TTC549 (cell line): ENCODE results near the gene TGM3.

Source experiments
- FAIRE-seq: peaks from 2 replicates; lab custom pipeline; 2012; peaks lifted over from hg19 to GRCh38; lab: Jason Lieb, UNC

The TGM3 gene

GRCh38 chr20:2283706-2284423, 11.9 kb upstream of the TGM3 start:
- no peak for FAIRE-seq

- no peak for FAIRE-seq
Measured at GRCh38 chr20:2285193-2285592, 10.6 kb upstream of the TGM3 start.

GRCh38 chr20:2285613-2286012, 10.2 kb upstream of the TGM3 start:
- FAIRE-seq, result no peak

- FAIRE-seq, result no peak
Measured at GRCh38 chr20:2287504-2287903, 8.3 kb upstream of the TGM3 start.

- no peak for FAIRE-seq
Measured at GRCh38 chr20:2289475-2289874, 6.3 kb upstream of the TGM3 start.

GRCh38 chr20:2290486-2290885, 5.3 kb upstream of the TGM3 start:
- no peak for FAIRE-seq

GRCh38 chr20:2292416-2293110, 3.2 kb upstream of the TGM3 start:
- no peak for FAIRE-seq

- no peak for FAIRE-seq
Measured at GRCh38 chr20:2293486-2293885, 2.3 kb upstream of the TGM3 start.

- no peak for FAIRE-seq
Measured at GRCh38 chr20:2293971-2294370, 1.8 kb upstream of the TGM3 start.

- FAIRE-seq, result no peak
Measured at GRCh38 chr20:2295286-2295685, 515 bp upstream of the TGM3 start.

- FAIRE-seq, result no peak
Measured at GRCh38 chr20:2296524-2297356, 939 bp downstream of the TGM3 start.

- FAIRE-seq, result no peak
Measured at GRCh38 chr20:2297357-2297728, 1.5 kb downstream of the TGM3 start.

- FAIRE-seq, result no peak
Measured at GRCh38 chr20:2298116-2298515, 2.3 kb downstream of the TGM3 start.

- FAIRE-seq, result no peak
Measured at GRCh38 chr20:2298701-2299100, 2.9 kb downstream of the TGM3 start.

GRCh38 chr20:2299301-2299700, 3.5 kb downstream of the TGM3 start:
- no peak for FAIRE-seq

- FAIRE-seq, result no peak
Measured at GRCh38 chr20:2300002-2300401, 4.2 kb downstream of the TGM3 start.

GRCh38 chr20:2300420-2300819, 4.6 kb downstream of the TGM3 start:
- no peak for FAIRE-seq

GRCh38 chr20:2301164-2301622, 5.4 kb downstream of the TGM3 start:
- no peak for FAIRE-seq

GRCh38 chr20:2302384-2303060, 6.7 kb downstream of the TGM3 start:
- no peak for FAIRE-seq

GRCh38 chr20:2303673-2304072, 7.9 kb downstream of the TGM3 start:
- FAIRE-seq, result no peak

GRCh38 chr20:2304180-2304579, 8.4 kb downstream of the TGM3 start:
- no peak for FAIRE-seq

GRCh38 chr20:2305029-2305428, 9.2 kb downstream of the TGM3 start:
- FAIRE-seq, result no peak

GRCh38 chr20:2305479-2305878, 9.7 kb downstream of the TGM3 start:
- no peak for FAIRE-seq
